CD14-positive monocyte (primary cell): ENCODE measurements around the gene KIFC3. TPM values are rescaled to one million over a fixed set of nuclear protein-coding genes. Genes with fewer than 3 reads are reported as not detected.

Experiments used
- DNase-seq, 3 donors: peaks; one replicate each; pipeline ENCODE4 v3.0.0-alpha.2; 2011 to 2022
- H2AFZ ChIP-seq: 2 replicates; pipeline ENCODE4 v1.6.0; 2012; ENCODE audit warnings: mild to moderate bottlenecking, low read depth, low read length, inconsistent platforms; ENCODE audit not compliant: insufficient read depth, poor library complexity, severe bottlenecking
- H3K27ac ChIP-seq, 2 donors: 1 replicate in 1 of 2; 2 replicates in 1 of 2; pipeline ENCODE4 v1.5.1; 2012 to 2013; ENCODE audit warnings: low read length in 2 of 2, control low read depth in 1 of 2, inconsistent platforms in 1 of 2, low read depth in 1 of 2, mild to moderate bottlenecking in 1 of 2
- H3K27me3 ChIP-seq, 2 donors: one replicate each; pipeline versions ENCODE4 v1.6.0 to v1.6.1; 2011 to 2013; ENCODE audit warnings: low read length in 2 of 2; ENCODE audit not compliant: control insufficient read depth in 2 of 2, insufficient read depth in 2 of 2
- H3K36me3 ChIP-seq, 2 donors: replicated peaks in 1 of 2; 1 replicate in 1 of 2; 2 replicates in 1 of 2; pipeline versions ENCODE4 v1.5.1 to v1.6.1; 2012 to 2013; ENCODE audit warnings: low read length in 2 of 2, control low read depth in 1 of 2, inconsistent platforms in 1 of 2, mild to moderate bottlenecking in 1 of 2; ENCODE audit not compliant: insufficient read depth in 2 of 2, control insufficient read depth in 1 of 2
- H3K4me1 ChIP-seq, 2 donors: 1 replicate in 1 of 2; 2 replicates in 1 of 2; pipeline versions ENCODE4 v1.5.1 to v1.6.1; 2012 to 2013; ENCODE audit warnings: low read length in 2 of 2, control low read depth in 1 of 2, inconsistent platforms in 1 of 2, mild to moderate bottlenecking in 1 of 2, moderate library complexity in 1 of 2; ENCODE audit not compliant: insufficient read depth in 2 of 2, control insufficient read depth in 1 of 2
- H3K4me2 ChIP-seq: replicated peaks from 2 replicates; pipeline ENCODE3; 2012; ENCODE audit warnings: low read length, moderate library complexity, mild to moderate bottlenecking; ENCODE audit not compliant: poor library complexity, severe bottlenecking; ENCODE audit errors: extremely low read depth
- H3K4me3 ChIP-seq, 3 experiments: fragments of 200-600 bp in 1 of 3; sonication (generic) in 1 of 3; replicated peaks in 1 of 3; 1 replicate in 2 of 3; 2 replicates in 1 of 3; pipeline ENCODE4 v1.5.1; 2011 to 2013; ENCODE audit warnings: low read length in 3 of 3, mild to moderate bottlenecking in 3 of 3, control low read depth in 2 of 3, low read depth in 2 of 3, inconsistent platforms in 1 of 3, moderate library complexity in 1 of 3
- H3K79me2 ChIP-seq: 2 replicates; pipeline ENCODE4 v1.6.0; 2012; ENCODE audit warnings: mild to moderate bottlenecking, control low read depth, inconsistent platforms, low read length, moderate library complexity; ENCODE audit not compliant: insufficient read depth
- H3K9ac ChIP-seq: 2 replicates; pipeline ENCODE4 v1.6.0; 2017; ENCODE audit warnings: low read length, mild to moderate bottlenecking; ENCODE audit not compliant: insufficient read depth, poor library complexity, severe bottlenecking
- H3K9me3 ChIP-seq, 2 donors: replicated peaks in 1 of 2; 1 replicate in 1 of 2; 2 replicates in 1 of 2; pipeline versions ENCODE4 v1.5.1 to v1.6.1; 2012 to 2013; ENCODE audit warnings: low read length in 2 of 2, control low read depth in 1 of 2; ENCODE audit not compliant: control insufficient read depth in 1 of 2, insufficient read depth in 1 of 2
- H4K20me1 ChIP-seq: 2 replicates; pipeline ENCODE4 v1.6.0; 2012; ENCODE audit warnings: mild to moderate bottlenecking, low read length, control low read depth, moderate library complexity; ENCODE audit not compliant: insufficient read depth
- H3K27ac Mint-ChIP-seq, 7 donors: one replicate each; pipeline ENCODE4 v1.8.0; 2020; ENCODE audit warnings: mild to moderate bottlenecking in 7 of 7, mixed read lengths in 7 of 7, moderate library complexity in 6 of 7, inconsistent platforms in 2 of 7
- H3K27me3 Mint-ChIP-seq, 3 donors: one replicate each; pipeline ENCODE4 v1.8.0; 2021 to 2022; ENCODE audit warnings: low read depth in 3 of 3, mild to moderate bottlenecking in 3 of 3, mixed read lengths in 3 of 3, moderate library complexity in 3 of 3, inconsistent platforms in 1 of 3
- H3K36me3 Mint-ChIP-seq, 2 donors: one replicate each; pipeline ENCODE4 v1.8.0; 2020; ENCODE audit warnings: mixed read lengths in 2 of 2, inconsistent platforms in 1 of 2, mild to moderate bottlenecking in 1 of 2
- H3K4me1 Mint-ChIP-seq: one replicate; pipeline ENCODE4 v1.8.0; 2020; ENCODE audit warnings: mild to moderate bottlenecking, mixed read lengths
- H3K4me3 Mint-ChIP-seq, 2 donors: one replicate each; pipeline ENCODE4 v1.8.0; 2020; ENCODE audit warnings: mild to moderate bottlenecking in 2 of 2, mixed read lengths in 2 of 2, moderate library complexity in 1 of 2
- H3K9me3 Mint-ChIP-seq, 7 donors: one replicate each; pipeline ENCODE4 v1.8.0; 2020 to 2022; ENCODE audit warnings: mixed read lengths in 7 of 7, mild to moderate bottlenecking in 6 of 7, moderate library complexity in 6 of 7, inconsistent platforms in 2 of 7
- CTCF ChIP-seq: fragments of 200-600 bp; IDR thresholded peaks from one replicate; pipeline ENCODE4 v1.8.0; 2022; ENCODE audit warnings: antibody characterized with exemption, mild to moderate bottlenecking
- WGBS: methylation state at CpG from one replicate; pipeline ENCODE4 v1.1.5; 2013; ENCODE audit warnings: missing lambda C conversion rate; ENCODE audit not compliant: insufficient coverage; 5-methylcytosine and 5-hydroxymethylcytosine counted together
- intact Hi-C, 2 donors: fragments of 100-400 bp; cut with micrococcal nuclease; formaldehyde crosslinking; loops; one replicate each; pipeline versions ENCODE4 v1.15.0 to v1.15.1; 2023
- polyA plus RNA-seq, 3 donors: library from polyadenylated mRNA; depleted of rRNA in 1 of 3; unstranded in 2 of 3; stranded (reverse) in 1 of 3; fragments of 300-500 nt in 2 of 3; fragments of >200 nt in 1 of 3; fragmentation: Illumina TruSeq in 2 of 3; gene quantifications; 1 replicate in 2 of 3; 2 replicates in 1 of 3; pipeline ENCODE4 v1.2.3, GENCODE V29; 2012 to 2021

The KIFC3 gene
- polyA plus RNA-seq, 3 donors = 0.24 to 1.7 TPM; not detected in 1

GRCh38 chr16:57810197-57811031 lies 8.1 kb upstream of the KIFC3 start:
- H3K27ac Mint-ChIP-seq = peak overlapping the region; percentile 83 to 93 (median 87)
- no peak overlapping the region for H3K9ac ChIP-seq
- peaks cover 19 to 38% (median 33%) of the 10 kb centered on the region in 3 donors for H3K27me3 Mint-ChIP-seq
- no peaks in the 10 kb centered on the region for H3K79me2 ChIP-seq
- no peaks in the 10 kb centered on the region for H3K36me3 Mint-ChIP-seq
- 13% methylated on average over 7 of the region's 14 CpGs for WGBS
- H3K4me2 ChIP-seq = peak overlapping the region; percentile 56
- H3K4me1 ChIP-seq = peaks cover 25 to 30% of the 10 kb centered on the region in 2 donors
- peak overlapping the region in 1 of 3 experiments; percentile 49 for H3K4me3 ChIP-seq
- peak; percentile 91 to 97 (median 93) for DNase-seq
- peaks cover 32% of the 10 kb centered on the region for H3K4me1 Mint-ChIP-seq
- H3K36me3 ChIP-seq = no peaks in the 10 kb centered on the region
- no peaks in the 10 kb centered on the region for H4K20me1 ChIP-seq
- peak overlapping the region; percentile 16 to 61 for H3K27ac ChIP-seq
- H3K9me3 Mint-ChIP-seq = peaks cover 0 to 2% (median 0%) of the 10 kb centered on the region in 7 donors
- peaks cover 0 to 6% of the 10 kb centered on the region in 2 donors for H3K27me3 ChIP-seq
- TF ChIP-seq CTCF = no peak
- H3K9me3 ChIP-seq = no peaks in the 10 kb centered on the region
- intact Hi-C loops = loop anchor here in 1 of 2 donors (2.0 kb wide), 1 partner anchor 84 kb away; no protein-coding TSS in a partner anchor
- peak overlapping the region; percentile 13 for H2AFZ ChIP-seq
- H3K4me3 Mint-ChIP-seq = peak overlapping the region in 1 of 2 donors; percentile 76

- peak overlapping the region; percentile 83 to 93 (median 87) for H3K27ac Mint-ChIP-seq
- peak overlapping the region; percentile 16 to 61 for H3K27ac ChIP-seq
- no peak for TF ChIP-seq CTCF
- H3K79me2 ChIP-seq = no peaks in the 10 kb centered on the region
- no peaks in the 10 kb centered on the region for H4K20me1 ChIP-seq
- peaks cover 0 to 2% (median 0%) of the 10 kb centered on the region in 7 donors for H3K9me3 Mint-ChIP-seq
- no peaks in the 10 kb centered on the region for H3K36me3 ChIP-seq
- H3K36me3 Mint-ChIP-seq = no peaks in the 10 kb centered on the region
- intact Hi-C loops = loop anchor here (2.0 to 10.0 kb wide), 2 partner anchors 85 to 195 kb away; partner anchors contain the start of genes USB1 (in 1 of the 2) and ZNF319 (in 1 of the 2)
- H3K27me3 Mint-ChIP-seq = peaks cover 19 to 44% (median 37%) of the 10 kb centered on the region in 3 donors
- H3K4me2 ChIP-seq = peak overlapping the region; percentile 56
- peak overlapping the region; percentile 13 for H2AFZ ChIP-seq
- no peaks in the 10 kb centered on the region for H3K9me3 ChIP-seq
- peak overlapping the region in 1 of 2 donors; percentile 76 for H3K4me3 Mint-ChIP-seq
- H3K4me1 ChIP-seq = peaks cover 25 to 30% of the 10 kb centered on the region in 2 donors
- H3K4me3 ChIP-seq = peak overlapping the region in 1 of 3 experiments; percentile 49
- peaks cover 32% of the 10 kb centered on the region for H3K4me1 Mint-ChIP-seq
- no peak overlapping the region for H3K9ac ChIP-seq
- no peak for DNase-seq
- WGBS = 71% methylated on average over 12 of the region's 15 CpGs
- peaks cover 0 to 7% of the 10 kb centered on the region in 2 donors for H3K27me3 ChIP-seq
These were observed 7.2 kb upstream of the KIFC3 start for GRCh38 chr16:57809276-57810196.
